HAP-1 (cell line): ENCODE data around the gene SLIT3.

Source experiments
- DNase-seq, 2 experiments: peaks; one replicate each; pipeline ENCODE4 v3.0.0-alpha.2; 2016 to 2020; ENCODE audit warnings: low spot score in 2 of 2
- H3K27me3 ChIP-seq: fragments of 250-450 bp; sonication (Bioruptor Pico); 2 replicates; pipeline ENCODE4 v1.5.1; 2020; ENCODE audit warnings: low read depth, mild to moderate bottlenecking, moderate library complexity
- H3K36me3 ChIP-seq: fragments of 250-450 bp; sonication (Bioruptor Pico); replicated peaks from 2 replicates; pipeline ENCODE4 v1.5.1; 2020; ENCODE audit warnings: mild to moderate bottlenecking
- H3K4me1 ChIP-seq: fragments of 250-450 bp; sonication (Bioruptor Pico); 2 replicates; pipeline ENCODE4 v1.5.1; 2020; ENCODE audit warnings: mild to moderate bottlenecking
- H3K4me3 ChIP-seq: fragments of 250-450 bp; sonication (Bioruptor Pico); 2 replicates; pipeline ENCODE4 v1.5.1; 2020; ENCODE audit warnings: mild to moderate bottlenecking, moderate library complexity
- H3K9me3 ChIP-seq: fragments of 250-450 bp; sonication (Bioruptor Pico); 2 replicates; pipeline ENCODE4 v1.5.1; 2020; ENCODE audit warnings: mild to moderate bottlenecking, moderate library complexity
- in situ Hi-C: fragments of 300-500 bp; cut with MboI; formaldehyde crosslinking; loops from 3 replicates; pipeline ENCODE4 v1.14.3; 2020; ENCODE audit warnings: low sequenced_read_pairs, inconsistent platforms, mixed read lengths

Gene SLIT3

GRCh38 chr5:169050636-169051035 is 250.3 kb downstream of the SLIT3 start:
- Histone ChIP-seq H3K9me3 (no peaks in the 10 kb centered on the region), H3K27me3 (no peaks in the 10 kb centered on the region; the same call in 1 of the 2 replicates), H3K36me3 (no peaks in the 10 kb centered on the region), H3K4me1 (peaks cover 24% of the 10 kb centered on the region), H3K4me3 (no peak overlapping the region)
- DNase-seq: no peak
- in situ Hi-C loops: no loop called here

GRCh38 chr5:169050146-169050571 is 250.8 kb downstream of the SLIT3 start:
- Histone ChIP-seq H3K27me3 (no peaks in the 10 kb centered on the region; the same call in 1 of the 2 replicates), H3K9me3 (no peaks in the 10 kb centered on the region), H3K36me3 (no peaks in the 10 kb centered on the region), H3K4me1 (peaks cover 24% of the 10 kb centered on the region), H3K4me3 (no peak overlapping the region)
- no peak for DNase-seq
- in situ Hi-C loops: no loop called here

- H3K27me3 ChIP-seq: no peaks in the 10 kb centered on the region; the same call in 1 of the 2 replicates
- in situ Hi-C loops: no loop called here
- no peaks in the 10 kb centered on the region for H3K9me3 ChIP-seq
- H3K36me3 ChIP-seq: no peaks in the 10 kb centered on the region
- H3K4me1 ChIP-seq: peaks cover 24% of the 10 kb centered on the region
- no peak for DNase-seq
- no peak overlapping the region for H3K4me3 ChIP-seq
These were observed 251.2 kb downstream of the SLIT3 start for GRCh38 chr5:169049712-169050111.

GRCh38 chr5:169048181-169049125 is 252.5 kb downstream of the SLIT3 start:
- H3K4me3 ChIP-seq: no peak overlapping the region
- in situ Hi-C loops: no loop called here
- H3K36me3 ChIP-seq: no peaks in the 10 kb centered on the region
- DNase-seq: peak; percentile 33 to 42
- peaks cover 24% of the 10 kb centered on the region for H3K4me1 ChIP-seq
- no peaks in the 10 kb centered on the region; the same call in 1 of the 2 replicates for H3K27me3 ChIP-seq
- H3K9me3 ChIP-seq: no peaks in the 10 kb centered on the region

- Histone ChIP-seq H3K9me3 (peaks cover 2% of the 10 kb centered on the region; the same call in 1 of the 2 replicates), H3K4me3 (no peak overlapping the region), H3K4me1 (peaks cover 24% of the 10 kb centered on the region), H3K36me3 (no peaks in the 10 kb centered on the region), H3K27me3 (peaks cover 5% of the 10 kb centered on the region; the same call in 1 of the 2 replicates)
- no peak for DNase-seq
- in situ Hi-C loops: no loop called here
These were observed 256.0 kb downstream of the SLIT3 start for GRCh38 chr5:169044962-169045361.

GRCh38 chr5:169041180-169041579 is 259.8 kb downstream of the SLIT3 start:
- DNase-seq: no peak
- in situ Hi-C loops: no loop called here

GRCh38 chr5:169039592-169039991 is 261.3 kb downstream of the SLIT3 start:
- Histone ChIP-seq H3K27me3 (peaks cover 5% of the 10 kb centered on the region; the same call in 1 of the 2 replicates), H3K9me3 (peaks cover 2% of the 10 kb centered on the region; the same call in 1 of the 2 replicates), H3K36me3 (no peaks in the 10 kb centered on the region), H3K4me1 (peaks cover 14% of the 10 kb centered on the region), H3K4me3 (no peak overlapping the region)
- in situ Hi-C loops: no loop called here
- DNase-seq: peak in 1 of 2 experiments; percentile 20

More at GRCh38 chr5:169041180-169041579, 259.8 kb downstream of the SLIT3 start:
- H3K36me3 ChIP-seq: no peaks in the 10 kb centered on the region
- peaks cover 2% of the 10 kb centered on the region; the same call in 1 of the 2 replicates for H3K9me3 ChIP-seq
- no peak overlapping the region for H3K4me3 ChIP-seq
- H3K4me1 ChIP-seq: peaks cover 10% of the 10 kb centered on the region
- peaks cover 5% of the 10 kb centered on the region; the same call in 1 of the 2 replicates for H3K27me3 ChIP-seq

GRCh38 chr5:169037466-169037865 is 263.5 kb downstream of the SLIT3 start:
- Histone ChIP-seq H3K36me3 (no peaks in the 10 kb centered on the region), H3K4me1 (peaks cover 14% of the 10 kb centered on the region), H3K4me3 (no peak overlapping the region), H3K9me3 (peaks cover 2% of the 10 kb centered on the region; the same call in 1 of the 2 replicates), H3K27me3 (peaks cover 5% of the 10 kb centered on the region; the same call in 1 of the 2 replicates)
- in situ Hi-C loops: no loop called here
- DNase-seq: peak in 1 of 2 experiments; percentile 29

- in situ Hi-C loops: no loop called here
- peak in 1 of 2 experiments; percentile 51 for DNase-seq
- no peaks in the 10 kb centered on the region for H3K9me3 ChIP-seq
- peaks cover 10% of the 10 kb centered on the region for H3K27me3 ChIP-seq
- H3K36me3 ChIP-seq: no peaks in the 10 kb centered on the region
- H3K4me1 ChIP-seq: peaks cover 17% of the 10 kb centered on the region
- H3K4me3 ChIP-seq: no peak overlapping the region
These were observed 264.7 kb downstream of the SLIT3 start for GRCh38 chr5:169036079-169036805.

- no peaks in the 10 kb centered on the region for H3K9me3 ChIP-seq
- DNase-seq: peak; percentile 57 to 85
- in situ Hi-C loops: no loop called here
- H3K4me3 ChIP-seq: no peak overlapping the region
- H3K4me1 ChIP-seq: peaks cover 30% of the 10 kb centered on the region
- no peaks in the 10 kb centered on the region for H3K36me3 ChIP-seq
- peaks cover 11% of the 10 kb centered on the region for H3K27me3 ChIP-seq
These were observed 271.2 kb downstream of the SLIT3 start for GRCh38 chr5:169029661-169030274.

- Histone ChIP-seq H3K36me3 (no peaks in the 10 kb centered on the region), H3K4me3 (no peak overlapping the region), H3K27me3 (peaks cover 11% of the 10 kb centered on the region), H3K4me1 (peaks cover 30% of the 10 kb centered on the region), H3K9me3 (no peaks in the 10 kb centered on the region)
- in situ Hi-C loops: no loop called here
- DNase-seq: no peak
These were observed 271.9 kb downstream of the SLIT3 start for GRCh38 chr5:169029037-169029436.

GRCh38 chr5:169027501-169028061 is 273.4 kb downstream of the SLIT3 start:
- DNase-seq: peak; percentile 50 to 82
- Histone ChIP-seq H3K27me3 (peaks cover 11% of the 10 kb centered on the region), H3K4me3 (no peak overlapping the region)

GRCh38 chr5:169025491-169025890 is 275.4 kb downstream of the SLIT3 start:
- DNase-seq: no peak
- H3K36me3 ChIP-seq: no peaks in the 10 kb centered on the region
- in situ Hi-C loops: no loop called here

More at GRCh38 chr5:169027501-169028061, 273.4 kb downstream of the SLIT3 start:
- H3K9me3 ChIP-seq: no peaks in the 10 kb centered on the region
- H3K36me3 ChIP-seq: no peaks in the 10 kb centered on the region
- in situ Hi-C loops: no loop called here
- peaks cover 30% of the 10 kb centered on the region for H3K4me1 ChIP-seq

More at GRCh38 chr5:169025491-169025890, 275.4 kb downstream of the SLIT3 start:
- Histone ChIP-seq H3K9me3 (no peaks in the 10 kb centered on the region), H3K4me3 (no peak overlapping the region), H3K4me1 (peaks cover 26% of the 10 kb centered on the region), H3K27me3 (peaks cover 6% of the 10 kb centered on the region; the same call in 1 of the 2 replicates)
